OCI-LY3 (cell line): ENCODE data around the gene CNIH3.

Source experiments
- EZH2phosphoT487 ChIP-seq: fragments of 200-600 bp; shearing (Covaris generic); IDR thresholded peaks from 2 replicates; pipeline ENCODE4 v1.6.1; 2018; ENCODE audit warnings: antibody characterized with exemption, mixed run types, low read depth
- TF ChIP-seq, protein P1 (sequence below): fragments of 200-600, 300-600 bp; sonication (generic); IDR thresholded peaks from 2 replicates; pipeline ENCODE4 v1.5.1; 2014; ENCODE audit warnings: antibody characterized with exemption, low read length, low read depth

DNA sequence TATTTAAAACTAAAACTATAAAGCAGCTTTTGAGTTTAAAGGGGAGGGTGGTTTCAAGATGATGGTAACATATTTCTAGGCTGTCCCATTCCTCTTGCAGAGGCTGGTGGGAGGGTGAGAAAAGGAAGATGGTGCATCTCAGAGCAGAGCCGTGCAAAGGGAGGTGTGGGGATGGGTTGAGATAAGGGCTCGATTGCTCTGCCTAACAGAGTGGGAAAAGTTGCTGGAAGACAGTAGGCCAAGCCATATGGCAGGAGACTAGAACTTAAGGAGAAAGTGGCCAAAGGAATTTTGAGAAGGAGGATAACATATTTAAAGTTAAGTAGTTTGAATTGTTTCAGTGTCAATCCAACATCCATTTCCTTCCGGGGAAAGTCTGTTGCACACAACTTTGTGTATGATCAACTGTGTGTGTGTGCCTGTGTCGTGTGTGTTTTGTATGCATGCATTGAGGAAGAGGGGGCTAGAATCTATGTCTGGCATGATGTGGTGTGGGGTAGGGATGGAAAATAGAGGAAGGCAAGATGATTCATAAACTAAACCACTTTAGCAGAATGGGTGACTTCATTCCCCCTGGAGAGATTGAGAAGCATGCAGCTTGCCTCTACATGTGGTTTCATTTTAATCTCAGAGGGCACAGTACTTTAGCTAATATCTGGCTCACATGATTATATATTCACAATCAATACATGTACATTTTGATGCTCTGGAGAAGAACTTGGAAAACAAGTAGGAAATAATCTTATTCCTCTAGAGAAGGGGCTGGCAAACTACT is 168.3 kb downstream of the CNIH3 start:
- TF ChIP-seq, protein P1, sequence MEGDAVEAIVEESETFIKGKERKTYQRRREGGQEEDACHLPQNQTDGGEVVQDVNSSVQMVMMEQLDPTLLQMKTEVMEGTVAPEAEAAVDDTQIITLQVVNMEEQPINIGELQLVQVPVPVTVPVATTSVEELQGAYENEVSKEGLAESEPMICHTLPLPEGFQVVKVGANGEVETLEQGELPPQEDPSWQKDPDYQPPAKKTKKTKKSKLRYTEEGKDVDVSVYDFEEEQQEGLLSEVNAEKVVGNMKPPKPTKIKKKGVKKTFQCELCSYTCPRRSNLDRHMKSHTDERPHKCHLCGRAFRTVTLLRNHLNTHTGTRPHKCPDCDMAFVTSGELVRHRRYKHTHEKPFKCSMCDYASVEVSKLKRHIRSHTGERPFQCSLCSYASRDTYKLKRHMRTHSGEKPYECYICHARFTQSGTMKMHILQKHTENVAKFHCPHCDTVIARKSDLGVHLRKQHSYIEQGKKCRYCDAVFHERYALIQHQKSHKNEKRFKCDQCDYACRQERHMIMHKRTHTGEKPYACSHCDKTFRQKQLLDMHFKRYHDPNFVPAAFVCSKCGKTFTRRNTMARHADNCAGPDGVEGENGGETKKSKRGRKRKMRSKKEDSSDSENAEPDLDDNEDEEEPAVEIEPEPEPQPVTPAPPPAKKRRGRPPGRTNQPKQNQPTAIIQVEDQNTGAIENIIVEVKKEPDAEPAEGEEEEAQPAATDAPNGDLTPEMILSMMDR = no peak
- TF ChIP-seq EZH2phosphoT487 = no peak
